ELF-1 (cell line): ENCODE measurements around the gene SYCN.
A peak's percentile ranks its signal among the peaks of the same experiment; 100 is the strongest.
"Not testable (repeated sequence)": the region's sequence is repeated elsewhere in the genome, so short reads cannot be mapped to it uniquely, and the experiment has no call there.

ENCODE experiments used
- DNase-seq: peaks from one replicate; pipeline ENCODE4 v3.0.0-alpha.2; 2016; ENCODE audit warnings: low read depth, low spot score

The SYCN gene

DNA sequence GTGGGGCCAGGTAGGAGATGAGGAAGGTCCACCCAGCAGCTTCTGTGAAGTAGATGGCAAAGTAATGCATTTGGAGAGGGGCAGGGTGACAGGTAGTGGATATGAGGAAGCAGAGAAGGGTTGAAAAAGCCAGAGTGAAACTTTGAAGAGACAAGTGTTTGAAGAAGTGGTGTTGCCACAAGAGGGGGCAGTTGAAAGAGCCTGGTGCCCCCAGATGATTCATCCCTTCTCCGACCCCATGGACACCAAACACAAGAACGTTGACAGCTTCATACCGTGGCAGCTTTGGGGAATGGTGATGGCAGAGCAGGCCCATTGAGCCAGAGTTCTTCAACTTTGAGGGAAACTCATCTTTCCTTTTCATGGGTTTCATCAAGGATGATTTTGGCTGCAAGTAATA, 20.8 kb upstream of the SYCN start:
- DNase-seq, result peak; percentile 36

DNA sequence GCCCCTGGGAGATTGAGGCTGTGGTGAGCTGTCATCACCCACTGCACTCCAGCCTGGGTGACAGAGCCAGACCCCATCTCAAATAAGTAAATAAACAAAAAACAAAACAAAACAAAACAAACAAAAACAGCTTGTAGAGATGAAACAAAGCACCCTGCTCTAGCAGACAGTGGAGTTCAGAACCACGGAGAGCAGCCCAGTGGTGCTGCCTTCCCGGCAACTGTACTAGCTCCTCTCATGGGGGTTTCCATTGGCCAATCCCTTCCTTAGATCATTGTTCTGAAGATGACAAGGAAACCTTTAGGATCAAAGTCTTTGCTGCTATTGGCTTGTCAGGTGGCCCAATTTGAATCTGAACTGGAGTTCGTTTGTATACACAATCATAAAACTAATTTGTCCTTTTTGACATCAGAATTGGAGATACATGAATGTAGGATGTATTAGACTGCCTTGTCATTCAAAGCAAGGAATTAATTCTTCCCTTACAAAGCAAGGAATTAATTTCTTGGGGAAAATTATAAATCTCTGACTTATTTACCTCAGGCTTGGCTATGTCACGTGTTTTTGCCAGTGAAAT, 19.7 kb upstream of the SYCN start:
- peak; percentile 36 for DNase-seq

DNA sequence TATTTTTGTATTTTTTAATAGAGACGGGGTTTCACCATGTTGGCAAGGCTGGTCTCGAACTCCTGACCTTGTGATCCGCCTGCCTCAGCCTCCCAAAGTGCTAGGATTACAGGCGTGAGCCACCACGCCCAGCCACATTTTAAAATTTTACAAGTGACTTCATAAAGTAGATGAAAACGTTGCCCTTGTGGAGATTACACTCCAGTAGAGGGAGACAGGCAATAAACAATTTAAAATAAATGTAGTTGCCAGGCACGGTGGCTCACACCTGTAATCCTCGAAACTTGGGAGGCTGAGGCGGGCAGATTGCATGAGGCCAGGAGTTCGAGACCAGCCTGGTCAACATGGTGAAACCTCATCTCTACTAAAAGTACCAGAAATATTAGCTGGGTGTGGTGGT, 15.0 kb upstream of the SYCN start:
- DNase-seq, result not testable (repeated sequence)

DNA sequence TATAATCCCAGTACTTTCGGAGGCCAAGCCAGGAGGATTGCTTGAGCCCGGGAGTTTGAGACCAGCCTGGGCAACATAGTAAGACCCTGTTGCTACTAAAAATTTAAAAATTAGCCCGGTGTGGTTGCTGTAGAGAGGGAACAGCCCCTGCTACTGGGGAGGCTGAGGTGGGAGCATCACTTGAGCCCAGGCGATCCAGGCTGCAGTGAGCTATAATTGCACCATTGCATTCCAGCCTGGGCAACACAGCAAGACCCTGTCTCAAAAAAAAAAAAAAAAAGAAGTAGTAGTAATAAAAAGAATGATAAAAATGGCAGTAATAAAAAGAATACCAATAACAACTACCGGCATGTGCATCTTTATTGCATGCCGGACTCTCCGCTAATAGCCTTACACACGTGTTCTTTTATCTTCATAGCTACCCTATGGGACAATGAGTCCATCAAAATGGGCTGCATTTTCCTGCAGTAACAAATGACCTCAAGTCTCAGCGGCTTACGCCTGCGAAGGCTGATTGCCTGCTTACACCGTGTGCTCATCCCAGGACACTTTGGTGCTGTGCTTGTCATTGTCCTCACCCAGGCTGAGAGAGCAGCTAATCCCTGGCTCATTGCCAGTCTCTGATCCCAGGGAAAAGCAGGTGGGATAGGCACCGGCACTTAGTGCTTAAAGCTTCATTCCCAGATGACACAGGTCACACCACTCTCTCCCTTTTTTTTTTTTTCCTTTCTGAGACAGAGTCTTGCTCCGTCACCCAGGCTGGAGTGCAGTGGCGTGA, 14.4 kb upstream of the SYCN start:
- no peak for DNase-seq

DNA sequence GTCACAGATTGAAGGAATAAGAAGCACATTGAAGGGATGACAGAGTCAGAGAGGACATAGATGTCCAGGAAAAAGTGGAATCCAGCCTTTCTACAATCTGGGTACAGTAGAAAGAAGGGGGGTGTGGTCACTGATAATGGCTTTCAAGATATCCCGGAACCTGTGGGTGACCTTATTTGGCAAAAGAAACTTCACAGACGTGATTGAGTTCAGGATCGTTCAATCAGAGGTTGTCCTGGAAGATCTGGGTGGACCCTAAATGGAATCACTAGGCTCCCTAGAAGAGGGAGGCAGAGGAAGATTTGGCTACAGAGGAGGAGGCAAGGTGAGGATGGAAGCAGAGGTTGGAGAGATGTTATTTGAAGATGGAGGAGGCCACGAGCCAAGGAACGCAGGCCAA, 13.0 kb upstream of the SYCN start:
- DNase-seq, result no peak

DNA sequence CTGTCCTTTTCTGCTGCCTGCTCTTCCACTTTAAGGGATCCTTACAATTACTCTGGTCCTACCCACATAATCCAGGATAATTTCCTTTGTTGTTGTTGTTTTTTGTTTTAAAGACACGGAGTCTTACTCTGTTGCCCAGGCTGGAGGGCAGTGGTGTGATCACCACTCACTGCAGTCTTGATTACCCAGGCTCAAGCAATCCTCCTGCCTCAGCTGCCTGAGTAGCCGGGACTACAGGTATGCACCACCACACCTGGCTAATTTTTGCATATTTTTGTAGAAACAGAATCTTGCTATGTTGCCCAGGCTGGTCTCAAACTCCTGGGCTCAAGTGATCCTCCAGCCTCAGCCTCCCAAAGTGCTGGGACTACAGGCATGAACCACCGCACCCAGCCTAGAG, 11.3 kb upstream of the SYCN start:
- not testable (repeated sequence) for DNase-seq

DNA sequence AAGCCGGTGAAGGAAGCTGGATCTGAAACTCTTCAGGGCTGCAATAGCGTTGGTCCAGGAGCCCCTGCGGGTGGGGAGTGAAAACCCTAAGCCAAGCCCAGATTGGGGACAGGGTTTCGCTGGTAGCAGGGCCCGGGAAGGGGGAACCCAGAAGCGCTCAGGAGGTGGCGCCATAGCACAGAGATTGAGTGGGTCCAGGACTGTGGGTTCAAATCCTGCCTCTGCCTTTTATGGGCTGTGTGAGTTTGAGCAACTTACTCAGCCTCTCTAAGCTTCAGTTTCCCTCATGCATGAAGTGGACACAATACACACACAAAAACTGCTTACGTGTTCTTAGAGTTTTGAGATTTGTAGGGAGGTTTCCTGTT, 8.3 kb upstream of the SYCN start:
- peak; percentile 70 for DNase-seq

DNA sequence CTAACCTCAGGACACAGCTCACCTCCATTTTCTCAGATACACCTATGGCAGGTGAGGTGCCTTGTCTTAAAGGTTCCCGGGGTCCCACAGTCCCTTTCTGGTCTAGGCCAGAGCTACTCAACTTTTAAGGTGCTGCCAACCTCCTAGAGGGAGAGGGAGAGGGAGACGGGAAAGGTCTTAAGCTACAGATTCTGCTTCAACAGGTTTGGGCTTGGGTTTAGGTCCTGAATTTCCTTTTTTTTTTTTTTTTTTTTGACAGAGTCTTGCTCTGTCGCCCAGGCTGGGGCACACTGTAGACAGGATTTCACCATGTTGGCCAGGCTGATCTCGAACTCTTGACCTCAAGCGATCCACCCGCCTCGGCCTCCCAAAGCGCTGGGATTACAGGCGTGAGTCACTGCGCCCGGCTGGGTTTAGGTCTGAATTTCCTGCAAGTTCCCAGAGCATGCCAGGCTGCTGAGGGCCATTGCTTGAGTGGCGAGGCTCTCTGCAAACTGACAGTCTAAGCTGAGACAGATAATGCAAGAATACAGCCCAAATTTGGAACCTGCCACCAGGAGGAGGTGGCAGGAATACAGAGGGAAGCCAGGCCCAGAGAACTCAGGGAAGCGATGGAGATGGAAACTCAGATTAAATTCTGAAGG, 7.8 kb upstream of the SYCN start:
- DNase-seq, result no peak

DNA sequence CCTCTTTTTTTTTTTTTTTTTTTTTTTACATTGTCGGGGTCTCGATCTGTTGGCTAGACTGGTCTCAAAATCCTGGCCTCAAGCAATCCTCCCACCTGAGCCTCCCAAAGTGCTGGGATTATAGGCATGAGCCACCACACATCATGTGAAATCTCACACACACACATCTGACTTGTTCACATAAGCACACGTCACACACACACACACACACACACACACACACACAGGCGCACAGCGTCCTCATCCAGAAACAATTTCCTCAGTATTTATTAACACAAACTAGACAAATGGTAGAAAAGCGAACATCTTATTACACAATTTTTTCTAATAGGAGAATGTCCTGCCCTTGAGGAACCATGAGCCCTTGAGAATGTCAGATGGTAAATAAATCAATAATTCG, 5.1 kb upstream of the SYCN start:
- no peak for DNase-seq

DNA sequence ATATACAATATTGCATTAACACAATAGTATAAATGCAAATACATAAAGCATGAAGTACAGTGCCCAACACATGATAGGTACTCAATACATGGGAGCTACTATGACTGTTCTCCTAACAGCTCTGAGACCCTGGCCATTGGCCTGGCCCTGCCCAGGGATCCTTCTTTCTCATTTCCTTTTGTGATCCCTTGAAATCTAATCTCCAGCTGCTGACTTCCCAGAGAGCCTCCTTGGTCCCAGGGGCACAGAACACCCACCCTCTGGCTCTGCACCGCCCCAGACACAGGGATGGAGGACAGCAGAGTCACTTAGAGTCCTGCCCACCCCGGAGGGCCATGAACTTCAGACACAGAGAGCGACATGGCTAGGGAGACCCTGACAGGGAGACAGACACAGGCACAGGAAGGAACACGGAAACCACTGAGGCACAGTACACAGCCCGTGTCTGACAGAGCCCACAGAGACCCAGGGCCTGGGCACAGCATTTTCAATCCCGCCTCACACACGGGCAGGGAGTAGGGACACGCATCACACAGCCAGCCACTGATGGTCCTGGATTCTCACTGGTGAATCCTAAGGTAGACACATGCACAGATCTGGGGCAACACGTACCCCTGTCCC, 4.2 kb upstream of the SYCN start:
- no peak for DNase-seq

DNA sequence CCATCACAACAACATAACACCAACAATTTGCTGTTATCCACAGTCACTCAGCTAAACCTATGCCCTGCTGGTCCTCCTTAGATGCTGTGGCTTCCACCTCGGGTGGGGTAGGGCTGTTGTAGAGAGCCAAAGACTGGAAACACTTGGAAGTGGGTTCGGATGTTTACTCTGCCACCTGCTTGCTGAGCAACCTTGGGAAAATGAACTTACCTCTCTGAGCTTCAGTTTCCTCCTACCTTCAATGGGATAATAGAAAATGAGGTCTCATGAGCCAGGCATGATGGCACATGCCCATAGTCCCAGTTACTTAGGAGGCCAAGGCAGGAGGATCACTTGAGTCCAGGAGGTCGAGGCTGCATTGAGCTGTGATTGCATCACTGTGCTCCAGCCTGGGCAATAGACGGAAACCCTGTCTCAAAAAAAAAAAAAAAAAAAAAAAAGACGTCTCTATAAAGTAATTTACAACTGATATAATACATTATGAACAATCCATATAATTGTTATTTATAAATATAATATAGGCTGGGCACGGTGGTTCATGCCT, 3.3 kb upstream of the SYCN start:
- no peak for DNase-seq

DNA sequence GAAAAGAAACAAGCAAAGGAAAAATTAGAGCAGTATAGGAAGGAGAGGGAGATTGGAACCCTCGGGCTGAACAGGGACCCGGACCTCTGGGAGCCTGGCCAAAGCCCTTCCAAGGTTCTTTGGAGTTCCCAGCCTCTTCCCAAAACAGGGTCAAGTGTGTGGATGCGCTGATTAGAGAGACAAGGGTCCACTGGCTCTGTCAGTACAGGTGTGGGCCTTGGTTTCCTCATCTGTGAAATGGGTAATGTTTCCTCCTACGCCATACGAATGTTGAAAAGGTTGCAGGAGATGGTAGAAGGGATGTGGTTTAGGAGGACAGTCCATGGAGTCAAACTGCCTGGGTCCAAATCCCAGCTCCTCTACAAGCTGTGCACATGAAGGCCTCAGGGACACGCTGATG, 2.1 kb upstream of the SYCN start:
- no peak for DNase-seq

DNA sequence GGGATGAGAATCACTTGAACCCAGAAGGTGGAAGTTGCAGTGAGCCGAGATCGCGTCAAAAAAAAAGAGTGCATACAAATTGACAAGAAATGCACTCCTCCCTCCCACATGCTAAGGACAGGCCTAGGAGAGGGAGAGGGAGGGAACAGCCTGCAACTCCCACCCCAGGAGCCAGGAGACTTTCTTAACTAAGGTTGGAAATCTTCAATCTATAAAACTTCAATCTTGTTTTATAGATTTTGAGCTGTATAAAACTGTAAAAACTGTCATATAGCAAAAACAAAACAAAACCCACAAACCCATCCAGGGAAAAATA, 1.3 kb upstream of the SYCN start:
- DNase-seq, result no peak

DNA sequence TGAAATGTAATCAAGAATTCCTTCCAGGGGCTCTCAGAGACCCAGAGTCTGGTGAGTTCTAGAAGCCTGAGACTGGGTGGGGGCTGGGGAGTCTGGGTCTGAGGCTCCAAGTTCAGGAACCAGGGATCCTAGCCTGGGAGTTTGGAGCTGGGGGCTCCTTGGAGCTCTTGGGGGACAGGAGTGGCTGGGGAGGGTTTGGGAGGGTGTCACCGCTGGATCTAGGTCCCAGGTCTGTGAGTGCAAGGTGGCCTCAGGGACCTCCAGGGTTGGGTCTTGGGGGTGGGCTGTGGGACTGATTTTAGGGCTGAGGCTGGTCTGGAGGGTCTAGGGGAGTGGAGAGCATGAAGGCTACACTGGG, 1.1 kb downstream of the SYCN start:
- DNase-seq, result no peak

DNA sequence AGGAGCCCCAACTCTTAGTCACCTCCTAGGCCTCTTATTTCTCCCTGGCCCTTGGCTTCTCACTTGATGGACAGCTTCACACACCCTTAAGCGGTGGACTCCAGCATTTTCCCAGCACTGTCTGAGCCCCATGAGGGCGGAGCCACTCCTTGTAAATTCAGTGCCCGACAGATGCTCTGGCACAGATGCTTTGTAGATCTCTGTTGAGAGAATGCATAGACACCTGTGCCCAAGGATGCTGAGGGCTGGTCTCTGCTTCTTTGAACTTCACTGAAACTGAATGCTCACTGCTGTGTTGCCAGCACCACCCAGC, 3.3 kb downstream of the SYCN start:
- DNase-seq, result no peak

DNA sequence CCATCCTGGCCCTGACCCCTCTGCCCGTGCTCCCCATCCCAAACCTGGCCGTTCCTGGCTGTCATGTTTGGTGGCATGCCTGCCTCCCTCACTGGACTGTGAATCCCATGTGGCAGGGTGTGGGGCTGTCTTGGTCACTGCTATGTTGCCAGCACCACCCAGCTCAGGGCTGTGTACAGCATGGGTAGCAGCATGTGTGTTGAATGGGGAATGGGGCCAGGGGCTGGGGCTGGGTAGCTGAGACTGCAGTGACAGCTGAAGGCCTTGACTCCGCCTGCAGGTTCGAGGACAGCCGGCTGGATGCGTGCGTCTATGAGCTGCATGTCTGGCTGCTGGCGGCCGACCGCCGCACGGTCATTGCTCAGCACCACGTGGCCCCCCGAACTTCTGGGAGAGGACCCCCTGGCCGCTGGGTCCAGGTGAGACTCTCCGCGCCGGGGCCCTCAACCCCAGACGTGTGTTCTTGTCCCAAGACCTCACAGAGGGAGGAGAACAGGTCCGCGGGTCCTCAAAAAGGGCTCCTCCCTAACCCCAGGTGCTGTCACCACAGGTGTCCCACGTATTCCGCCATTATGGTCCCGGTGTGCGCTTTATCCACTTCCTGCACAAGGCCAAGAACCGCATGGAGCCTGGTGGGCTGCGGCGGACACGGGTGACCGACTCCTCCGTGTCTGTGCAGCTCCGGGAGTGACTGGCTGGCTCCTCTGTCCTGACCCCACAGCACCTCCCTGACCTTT, 3.8 kb downstream of the SYCN start:
- DNase-seq, result no peak

DNA sequence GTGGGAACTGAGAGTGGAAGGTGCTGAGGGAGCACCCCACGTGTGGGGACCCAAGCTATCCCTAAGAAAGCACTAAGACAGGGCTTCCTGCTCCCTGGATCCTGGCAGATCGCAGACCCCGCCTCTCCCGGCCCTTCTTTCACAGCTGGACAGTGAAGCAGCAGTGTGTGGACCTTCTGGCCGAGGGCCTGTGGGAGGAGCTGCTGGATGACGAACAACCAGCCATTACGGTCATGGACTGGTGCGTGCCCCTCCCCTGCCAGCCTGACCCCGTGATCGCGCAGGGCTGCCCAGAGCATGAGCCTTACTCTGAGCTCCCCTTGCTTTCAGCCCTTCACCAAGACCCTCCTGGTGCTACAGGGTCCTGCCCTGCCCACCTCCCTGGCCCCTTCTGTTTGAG, 5.0 kb downstream of the SYCN start:
- DNase-seq, result peak; percentile 66

DNA sequence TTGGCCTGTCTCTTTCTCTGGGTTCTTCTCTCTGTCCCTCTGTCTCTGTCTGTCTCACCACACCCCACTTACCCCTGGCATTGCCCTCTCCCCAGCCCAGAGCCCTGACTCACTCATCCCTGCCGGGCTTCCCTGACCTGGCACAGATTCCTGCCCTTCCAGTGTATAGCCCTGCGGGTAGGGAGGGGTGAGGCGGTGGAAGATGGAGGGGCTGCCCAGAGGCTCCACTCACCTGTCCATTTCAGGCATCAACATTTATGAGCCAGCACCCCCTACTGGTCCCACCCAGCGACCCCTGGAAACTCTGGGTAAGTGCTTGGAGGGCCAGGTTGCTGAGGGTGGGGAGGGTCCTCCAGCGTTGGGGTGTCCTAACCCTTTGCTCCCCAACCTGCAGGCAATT, 6.3 kb downstream of the SYCN start:
- DNase-seq, result no peak

DNA sequence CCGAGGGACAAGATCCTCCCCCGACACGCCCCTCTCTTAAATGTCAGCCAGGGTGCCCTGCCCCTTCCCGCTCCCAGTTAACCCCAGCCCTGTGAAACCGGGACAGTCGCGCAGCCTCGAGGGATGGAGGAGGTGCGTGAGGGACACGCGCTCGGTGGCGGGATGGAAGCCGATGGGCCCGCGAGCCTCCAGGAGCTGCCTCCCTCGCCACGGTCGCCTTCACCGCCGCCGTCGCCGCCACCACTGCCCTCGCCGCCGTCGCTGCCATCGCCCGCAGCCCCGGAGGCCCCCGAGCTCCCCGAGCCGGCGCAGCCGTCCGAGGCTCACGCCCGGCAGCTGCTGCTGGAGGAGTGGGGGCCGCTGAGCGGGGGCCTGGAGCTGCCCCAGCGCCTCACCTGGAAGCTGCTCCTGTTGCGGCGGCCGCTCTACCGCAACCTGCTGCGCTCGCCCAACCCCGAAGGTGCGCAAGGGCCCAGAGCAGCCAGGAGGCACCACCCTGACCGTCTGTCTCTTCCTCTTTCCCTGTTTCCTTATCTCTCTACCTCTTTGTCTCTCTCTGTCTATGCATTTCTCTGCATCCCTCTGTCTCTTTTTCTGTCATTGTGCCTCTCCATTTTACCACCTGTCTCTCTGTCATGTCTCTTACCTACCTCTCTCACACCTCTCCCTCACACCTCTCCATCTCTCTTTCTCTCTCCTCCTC, 7.1 kb downstream of the SYCN start, which contains the start of gene NCCRP1:
NCCRP1 (plus strand) TSS at position 105 of the 703 bp plus-strand sequence; CDS start at position 124, 19 bp downstream.
- no peak for DNase-seq

DNA sequence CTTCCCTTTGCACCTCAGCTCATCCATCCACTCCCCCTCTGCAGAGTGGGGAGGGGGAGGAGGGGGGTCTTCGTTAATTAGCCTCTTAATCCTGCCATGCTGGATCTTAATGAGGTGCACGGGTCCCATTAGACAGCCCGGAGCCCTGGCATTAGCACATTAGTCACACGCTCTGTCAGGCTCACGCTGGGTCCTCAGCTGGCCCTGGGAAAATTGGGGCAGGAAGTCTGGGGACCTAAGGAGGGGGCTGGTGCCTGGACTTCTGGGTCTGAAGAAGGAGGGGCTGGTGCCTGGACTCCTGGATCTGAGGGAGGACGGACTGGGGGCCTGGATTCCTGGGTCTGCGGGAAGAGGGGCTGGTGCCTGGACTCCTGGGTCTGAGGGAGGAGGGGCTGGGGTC, 7.7 kb downstream of the SYCN start:
- no peak for DNase-seq

DNA sequence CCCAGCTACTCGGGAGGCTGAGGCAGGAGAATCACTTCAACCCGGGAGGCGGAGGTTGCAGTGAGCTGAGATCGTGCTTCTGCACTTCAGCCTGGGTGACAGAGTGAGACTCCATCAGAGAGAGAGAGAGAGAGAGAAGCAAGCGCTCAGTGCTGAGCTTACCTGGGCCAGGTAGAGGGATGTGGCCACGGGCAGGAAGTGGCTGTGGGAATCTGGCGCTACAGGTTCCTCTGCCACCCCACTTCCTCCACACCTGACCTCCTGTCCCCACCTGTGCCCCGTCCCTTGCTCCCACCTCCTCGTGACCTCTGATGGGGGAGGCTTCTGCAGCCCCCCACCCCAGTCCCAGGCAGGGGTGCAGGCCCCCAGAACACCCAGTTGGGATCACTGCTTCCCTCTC, 8.3 kb downstream of the SYCN start:
- DNase-seq, result no peak
